Heart right ventricle (tissue), 16 donors: ENCODE measurements around the gene EIF3A. TPM values are rescaled to one million over a fixed set of nuclear protein-coding genes. Genes with fewer than 3 reads are reported as not detected.
"Not testable (repeated sequence)": the region's sequence is repeated elsewhere in the genome, so short reads cannot be mapped to it uniquely, and the experiment has no call there.

Experiments used
- ATAC-seq, 8 donors: fragments of 200-7000 bp; cut with Tn5 transposase; one replicate each; pipeline ENCODE4 v1.9.1; 2020; ENCODE audit warnings: mild to moderate bottlenecking in 8 of 8, moderate library complexity in 8 of 8, moderate number of reproducible peaks in 1 of 8
- DNase-seq, 2 donors: peaks; one replicate each; pipeline ENCODE4 v3.0.0-alpha.2; 2020
- H3K27ac ChIP-seq, 10 donors: fragments of 200-600 bp; sonication (generic) in 2 of 10; one replicate each; pipeline versions ENCODE4 v1.5.0 to v1.8.0; 2020 to 2022; ENCODE audit warnings: mild to moderate bottlenecking in 3 of 10
- H3K27me3 ChIP-seq, 7 donors: fragments of 200-600 bp; one replicate each; pipeline ENCODE4 v1.8.0; 2021 to 2022; ENCODE audit warnings: mild to moderate bottlenecking in 2 of 7
- H3K36me3 ChIP-seq, 9 donors: fragments of 200-600 bp; sonication (generic) in 1 of 9; one replicate each; pipeline versions ENCODE4 v1.5.0 to v1.8.0; 2020 to 2022; ENCODE audit warnings: mild to moderate bottlenecking in 2 of 9
- H3K4me1 ChIP-seq, 9 donors: fragments of 200-600 bp; sonication (generic) in 1 of 9; one replicate each; pipeline versions ENCODE4 v1.5.0 to v1.8.0; 2020 to 2022; ENCODE audit warnings: mild to moderate bottlenecking in 4 of 9
- H3K4me3 ChIP-seq, 10 donors: fragments of 200-600 bp; sonication (generic) in 2 of 10; one replicate each; pipeline versions ENCODE4 v1.5.0 to v1.8.0; 2020 to 2022; ENCODE audit warnings: mild to moderate bottlenecking in 7 of 10, moderate library complexity in 2 of 10
- H3K9me3 ChIP-seq, 11 donors: fragments of 200-600 bp in 10 of 11; sonication (generic) in 2 of 11; one replicate each; pipeline versions ENCODE4 v1.5.0 to v1.8.0; 2013 to 2022; ENCODE audit warnings: mild to moderate bottlenecking in 2 of 11, control low read depth in 1 of 11, moderate library complexity in 1 of 11
- WGBS, 2 donors: extraction: QIAGEN DNeasy Blood & Tissue Kit; methylation state at CpG; one replicate each; pipeline ENCODE4 v1.1.7; 2013; ENCODE audit warnings: inconsistent platforms in 1 of 2; 5-methylcytosine and 5-hydroxymethylcytosine counted together
- intact Hi-C, 10 donors: fragments of 100-400 bp; cut with DNase I; formaldehyde crosslinking; loops; one replicate each; pipeline versions ENCODE4 v1.11.1 to v1.14.2; 2022
- polyA plus RNA-seq, 2 donors: library from polyadenylated mRNA; stranded (reverse); fragments of 200-250 nt; gene quantifications; one replicate each; pipeline ENCODE4 v1.2.3, GENCODE V29; 2013
- total RNA-seq, 10 donors: library from RNA; stranded (reverse); fragmentation: NEBNext Ultra II Directional in 3 of 10; extraction: Animal tissue kit (Norgen Biotek cat#: 25700) in 3 of 10; gene quantifications; one replicate each; pipeline versions ENCODE4 v1.2.1 to v1.2.4, GENCODE V29; 2021 to 2023
- TF ChIP-seq, protein P1 (sequence below), 9 donors: fragments of 200-600 bp; sonication (generic) in 2 of 9; IDR thresholded peaks; one replicate each; pipeline versions ENCODE4 v1.5.0 to v1.8.0; 2021 to 2022; ENCODE audit warnings: antibody characterized with exemption in 9 of 9, mild to moderate bottlenecking in 5 of 9, moderate library complexity in 1 of 9
- donor health status: Arrhythmogenic right ventricular cardiomyopathy.
- donor health status: ischemic (EF 13 %, LVEDD 7.1; RV severe dilation, severe dysfunction).
- donor health status: healthy with polysubstance abuse.
- donor health status: DM: no; HTN: yes; CAD: no.
- donor health status: DM: no; HTN: no; CAD: no.
- donor health status: ischemic (EF 25% LVEDD 6.9; RV normal size, moderate dysfunction).
- donor health status: ischemic (EF 25% LVEDD 5.7; RV mildly dilated, moderate dysfunction).
- donor health status: healthy.
- donor health status: DM: yes; HTN: yes; CAD: no.
- donor health status: Ischemic cardiomyopathy.
- donor health status: ischemic (EF 35%, LVEDD 5.7; RV mildly dilated, moderate dysfunction).
- donor health status: nonischemic (EF 11% LVEDD 7.7; RV severe dilation, severe dysfunction).
- donor health status: DM: yes; HTN: yes; CAD: no.
- donor health status: PGD.
- donor health status: ischemic (EF 29% LVEDD 5.4; RV normal size, mild dysfunction).
- donor health status: nonischemic (EF 23%, LVEDD 6.1; RV moderate dilation, normal function).

EIF3A gene
- total and polyA plus RNA-seq, 12 donors = 46.9 to 139 (median 124) TPM

GRCh38 chr10:119101366-119102098, 20.9 kb upstream of the EIF3A start:
- H3K27me3 ChIP-seq = no peaks in the 10 kb centered on the region
- ATAC-seq (no peak), DNase-seq (no peak)
- TF ChIP-seq, protein P1, sequence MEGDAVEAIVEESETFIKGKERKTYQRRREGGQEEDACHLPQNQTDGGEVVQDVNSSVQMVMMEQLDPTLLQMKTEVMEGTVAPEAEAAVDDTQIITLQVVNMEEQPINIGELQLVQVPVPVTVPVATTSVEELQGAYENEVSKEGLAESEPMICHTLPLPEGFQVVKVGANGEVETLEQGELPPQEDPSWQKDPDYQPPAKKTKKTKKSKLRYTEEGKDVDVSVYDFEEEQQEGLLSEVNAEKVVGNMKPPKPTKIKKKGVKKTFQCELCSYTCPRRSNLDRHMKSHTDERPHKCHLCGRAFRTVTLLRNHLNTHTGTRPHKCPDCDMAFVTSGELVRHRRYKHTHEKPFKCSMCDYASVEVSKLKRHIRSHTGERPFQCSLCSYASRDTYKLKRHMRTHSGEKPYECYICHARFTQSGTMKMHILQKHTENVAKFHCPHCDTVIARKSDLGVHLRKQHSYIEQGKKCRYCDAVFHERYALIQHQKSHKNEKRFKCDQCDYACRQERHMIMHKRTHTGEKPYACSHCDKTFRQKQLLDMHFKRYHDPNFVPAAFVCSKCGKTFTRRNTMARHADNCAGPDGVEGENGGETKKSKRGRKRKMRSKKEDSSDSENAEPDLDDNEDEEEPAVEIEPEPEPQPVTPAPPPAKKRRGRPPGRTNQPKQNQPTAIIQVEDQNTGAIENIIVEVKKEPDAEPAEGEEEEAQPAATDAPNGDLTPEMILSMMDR (IDR thresholded peaks at IDR 0.05) = no peak
- intact Hi-C loops = loop anchor here in 1 of 10 donors (2.0 kb wide), 1 partner anchor 21 kb away; the partner anchor contains the start of gene EIF3A
- no peak overlapping the region for H3K4me3 ChIP-seq
- WGBS, 2 donors = 64 to 70% methylated on average over 10 of the region's 10 CpGs
- peaks cover 0 to 3% (median 0%) of the 10 kb centered on the region in 9 donors for H3K36me3 ChIP-seq
- H3K9me3 ChIP-seq = no peaks in the 10 kb centered on the region
- peak overlapping the region in 5 of 10 donors; percentile 46 to 68 (median 59) for H3K27ac ChIP-seq
- H3K4me1 ChIP-seq = peaks cover 0 to 28% (median 16%) of the 10 kb centered on the region in 9 donors

DNA sequence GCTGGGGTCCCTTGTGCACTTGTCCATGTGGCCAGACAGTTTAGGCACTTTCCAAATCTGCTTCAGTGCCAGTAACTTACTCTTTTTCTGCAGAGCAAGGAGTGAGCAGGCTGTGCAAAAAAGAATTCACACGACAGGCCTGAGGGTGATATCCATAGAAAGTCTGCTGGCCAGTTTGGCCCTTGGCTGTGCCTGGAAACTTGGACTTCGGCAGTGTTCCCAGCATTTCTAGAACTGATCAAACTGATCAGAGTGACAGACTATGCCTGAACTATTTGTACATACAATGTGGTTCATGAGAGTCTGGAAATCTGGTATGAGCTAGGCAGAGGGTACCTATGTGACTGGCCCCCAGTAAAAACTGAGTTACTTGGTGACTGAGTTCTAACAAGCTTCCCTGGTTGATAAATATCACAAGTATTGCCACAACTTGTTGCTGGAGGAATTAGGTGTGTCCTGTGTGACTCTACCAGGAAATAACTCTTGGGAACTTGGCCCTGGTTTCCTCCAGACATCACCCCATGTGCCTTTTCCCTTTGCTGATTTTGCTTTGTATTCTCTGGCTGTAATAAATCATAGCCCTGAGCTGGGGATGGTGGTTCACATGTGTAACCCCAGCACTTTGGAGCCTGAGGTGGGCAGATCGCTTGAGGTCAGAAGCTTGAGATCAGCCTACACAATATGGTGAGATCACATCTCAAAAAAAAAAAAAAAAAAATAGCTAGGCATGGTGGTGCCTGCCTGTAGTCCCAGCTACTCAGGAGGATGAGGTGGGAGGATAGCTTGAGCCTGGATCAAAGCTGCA, 20.0 kb upstream of the EIF3A start:
- DNase-seq (peak in 1 of 2 donors; percentile 16), ATAC-seq (peak in 4 of 8 donors; percentile 11 to 33 (median 14))
- H3K27me3 ChIP-seq = no peaks in the 10 kb centered on the region
- intact Hi-C loops = no loop called here
- peak overlapping the region in 9 of 10 donors; percentile 1 to 68 (median 46) for H3K27ac ChIP-seq
- 60 to 76% methylated on average over 3 of the region's 3 CpGs for WGBS, 2 donors
- H3K4me3 ChIP-seq = no peak overlapping the region
- peaks cover 0 to 27% (median 15%) of the 10 kb centered on the region in 9 donors for H3K4me1 ChIP-seq
- peaks cover 0 to 3% (median 0%) of the 10 kb centered on the region in 9 donors for H3K36me3 ChIP-seq
- TF ChIP-seq, protein P1 (IDR thresholded peaks at IDR 0.05) = no peak
- no peaks in the 10 kb centered on the region for H3K9me3 ChIP-seq

GRCh38 chr10:119098576-119098975, 18.0 kb upstream of the EIF3A start:
- Histone ChIP-seq H3K4me1 (peaks cover 0 to 15% (median 4%) of the 10 kb centered on the region in 9 donors), H3K27ac (no peak overlapping the region), H3K9me3 (no peaks in the 10 kb centered on the region), H3K36me3 (no peaks in the 10 kb centered on the region), H3K4me3 (no peak overlapping the region), H3K27me3 (no peaks in the 10 kb centered on the region)
- intact Hi-C loops = no loop called here
- WGBS, 2 donors = 96 to 97% methylated on average over 3 of the region's 3 CpGs
- TF ChIP-seq, protein P1 (IDR thresholded peaks at IDR 0.05) = no peak
- DNase-seq (no peak), ATAC-seq (no peak)

GRCh38 chr10:119096641-119097415, 16.2 kb upstream of the EIF3A start:
- H3K4me3 ChIP-seq, intact Hi-C loops, ATAC-seq, H3K9me3 ChIP-seq, H3K36me3 ChIP-seq, H3K27me3 ChIP-seq, H3K27ac ChIP-seq, DNase-seq: not testable (repeated sequence)
- peaks cover 0 to 15% (median 4%) of the 10 kb centered on the region in 9 donors for H3K4me1 ChIP-seq
- 94 to 96% methylated on average over 12 of the region's 12 CpGs for WGBS, 2 donors
